Glutamatergic neuron (in vitro differentiated cells): ENCODE results near the gene OR10J4. TPM values are rescaled to one million over a fixed set of nuclear protein-coding genes. Genes with fewer than 3 reads are reported as not detected.
"Not testable (repeated sequence)": the region's sequence is repeated elsewhere in the genome, so short reads cannot be mapped to it uniquely, and the experiment has no call there.

Source experiments
- DNase-seq: peaks from one replicate; pipeline ENCODE4 v3.0.0; 2022
- H3K27ac Mint-ChIP-seq: one replicate; pipeline ENCODE4 v1.8.0; 2020; ENCODE audit warnings: mild to moderate bottlenecking, mixed read lengths, inconsistent platforms; ENCODE audit not compliant: unreplicated experiment
- H3K27me3 Mint-ChIP-seq: one replicate; pipeline ENCODE4 v1.8.0; 2020; ENCODE audit warnings: mild to moderate bottlenecking, moderate library complexity, mixed read lengths, inconsistent platforms; ENCODE audit not compliant: unreplicated experiment
- H3K36me3 Mint-ChIP-seq: one replicate; pipeline ENCODE4 v1.8.0; 2020; ENCODE audit warnings: mild to moderate bottlenecking, mixed read lengths, inconsistent platforms; ENCODE audit not compliant: unreplicated experiment
- H3K4me1 Mint-ChIP-seq: one replicate; pipeline ENCODE4 v1.8.0; 2020; ENCODE audit warnings: mild to moderate bottlenecking, low read depth, mixed read lengths, inconsistent platforms; ENCODE audit not compliant: unreplicated experiment
- H3K4me3 Mint-ChIP-seq: one replicate; pipeline ENCODE4 v1.8.0; 2020; ENCODE audit warnings: mild to moderate bottlenecking, mixed read lengths, inconsistent platforms; ENCODE audit not compliant: unreplicated experiment
- H3K9me3 Mint-ChIP-seq: one replicate; pipeline ENCODE4 v1.8.0; 2020; ENCODE audit warnings: mild to moderate bottlenecking, moderate library complexity, mixed read lengths, inconsistent platforms; ENCODE audit not compliant: unreplicated experiment
- CTCF ChIP-seq: fragments of 200-600 bp; sonication (generic); IDR thresholded peaks from one replicate; pipeline ENCODE4 v1.5.0; 2021; ENCODE audit not compliant: partially characterized antibody, unreplicated experiment
- total RNA-seq: library from RNA; stranded (reverse); fragmentation: NEBNext Ultra II Directional; extraction: Animal tissue kit (Norgen Biotek cat#: 25700); gene quantifications from one replicate; pipeline ENCODE4 v1.2.1, GENCODE V29; 2021; ENCODE audit not compliant: unreplicated experiment

Gene OR10J4
- total RNA-seq, 1 donor from 2014 or later, result not detected

GRCh38 chr1:159441360-159441759 is 9.4 kb downstream of the OR10J4 start:
- Mint-ChIP-seq H3K4me3 (no peak overlapping the region), H3K4me1 (no peaks in the 10 kb centered on the region), H3K27ac (no peak overlapping the region), H3K27me3 (no peaks in the 10 kb centered on the region), H3K9me3 (no peaks in the 10 kb centered on the region), H3K36me3 (no peaks in the 10 kb centered on the region)
- no peak for DNase-seq
- no peak for TF ChIP-seq CTCF

DNA sequence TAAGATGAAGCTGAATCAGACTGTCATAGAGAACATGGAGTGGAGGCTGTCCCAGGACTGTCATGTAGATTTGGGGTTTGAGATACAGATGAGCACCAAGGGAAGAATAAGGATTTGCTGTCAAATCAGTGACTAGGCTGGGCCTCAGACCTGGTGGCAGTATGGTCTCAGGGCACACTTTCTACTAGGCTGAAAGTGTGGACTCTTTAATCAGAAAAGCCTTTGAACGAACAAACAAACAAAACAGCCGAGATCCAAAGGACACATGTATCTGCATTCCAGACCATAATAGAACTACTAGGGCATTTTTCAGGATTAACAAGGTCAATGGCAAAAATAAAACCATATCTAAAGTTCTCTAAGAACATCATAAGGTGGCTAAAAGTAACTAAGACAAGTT is 10.4 kb downstream of the OR10J4 start:
- Mint-ChIP-seq H3K27me3 (no peaks in the 10 kb centered on the region), H3K4me1 (no peaks in the 10 kb centered on the region), H3K9me3 (no peaks in the 10 kb centered on the region), H3K4me3 (no peak overlapping the region), H3K27ac (no peak overlapping the region), H3K36me3 (no peaks in the 10 kb centered on the region)
- DNase-seq, result no peak
- TF ChIP-seq CTCF, result no peak

DNA sequence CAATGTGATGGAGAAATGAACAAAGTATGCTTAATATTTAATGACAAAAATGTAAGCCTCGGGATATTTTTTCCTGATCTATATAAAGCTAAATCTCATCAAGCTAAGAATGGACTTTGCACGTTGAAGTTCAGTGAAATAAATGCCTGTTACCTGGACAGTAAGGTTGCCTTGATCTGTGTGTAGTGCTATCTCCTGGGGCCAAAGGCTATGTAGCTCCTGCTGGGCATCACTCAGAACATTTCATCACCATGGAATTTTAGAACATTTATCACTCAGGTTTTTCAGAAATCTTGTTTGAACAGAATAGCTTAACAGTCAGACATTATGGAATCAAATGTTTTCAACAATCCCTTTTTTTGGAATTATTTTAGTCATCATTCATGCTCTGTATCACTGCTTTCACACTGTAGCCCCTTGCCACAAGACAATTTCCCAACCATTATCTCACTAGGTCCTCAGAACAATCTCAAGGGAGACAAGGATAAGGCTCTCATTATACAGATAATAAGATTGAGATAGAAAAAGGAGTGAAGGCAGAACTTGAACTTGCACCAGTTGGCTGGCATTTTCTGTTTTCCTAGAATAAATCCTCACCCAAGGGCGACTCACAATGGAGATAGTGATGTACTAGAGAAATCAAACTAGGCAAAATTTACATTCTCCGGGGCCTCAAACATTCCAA is 11.2 kb downstream of the OR10J4 start:
- TF ChIP-seq CTCF, result no peak
- no peaks in the 10 kb centered on the region for H3K9me3 Mint-ChIP-seq
- no peaks in the 10 kb centered on the region for H3K27me3 Mint-ChIP-seq
- no peaks in the 10 kb centered on the region for H3K36me3 Mint-ChIP-seq
- no peak overlapping the region for H3K27ac Mint-ChIP-seq
- no peak overlapping the region for H3K4me3 Mint-ChIP-seq
- DNase-seq, result no peak
- H3K4me1 Mint-ChIP-seq, result no peaks in the 10 kb centered on the region

- H3K4me3 Mint-ChIP-seq, result no peak overlapping the region
- no peaks in the 10 kb centered on the region for H3K4me1 Mint-ChIP-seq
- H3K27ac Mint-ChIP-seq, result no peak overlapping the region
- DNase-seq, result no peak
- no peak for TF ChIP-seq CTCF
- no peaks in the 10 kb centered on the region for H3K36me3 Mint-ChIP-seq
- H3K27me3 Mint-ChIP-seq, result no peaks in the 10 kb centered on the region
- no peaks in the 10 kb centered on the region for H3K9me3 Mint-ChIP-seq
Observed at GRCh38 chr1:159444511-159444910, 12.5 kb downstream of the OR10J4 start.

GRCh38 chr1:159448181-159448580 is 16.2 kb downstream of the OR10J4 start:
- no peak for TF ChIP-seq CTCF
- Mint-ChIP-seq H3K27me3 (no peaks in the 10 kb centered on the region), H3K36me3 (no peaks in the 10 kb centered on the region), H3K27ac (no peak overlapping the region), H3K4me3 (no peak overlapping the region), H3K4me1 (no peaks in the 10 kb centered on the region), H3K9me3 (no peaks in the 10 kb centered on the region)
- no peak for DNase-seq

GRCh38 chr1:159449605-159450004 is 17.6 kb downstream of the OR10J4 start:
- H3K9me3 Mint-ChIP-seq, H3K4me3 Mint-ChIP-seq, H3K4me1 Mint-ChIP-seq, H3K27me3 Mint-ChIP-seq, H3K27ac Mint-ChIP-seq, DNase-seq, H3K36me3 Mint-ChIP-seq: not testable (repeated sequence)
